Measurements from ENCODE around the gene RENBP. TPM values are rescaled to one million over a fixed set of nuclear protein-coding genes. Genes with fewer than 3 reads are reported as not detected.
A peak's percentile ranks its signal among the peaks of the same experiment; 100 is the strongest.

RENBP gene
- total RNA-seq, 5 donors from 2014 or later (not counting 1 experiment from before 2014, with no cell fraction given), result 10.2 to 23.5 (median 19.5) TPM

DNA sequence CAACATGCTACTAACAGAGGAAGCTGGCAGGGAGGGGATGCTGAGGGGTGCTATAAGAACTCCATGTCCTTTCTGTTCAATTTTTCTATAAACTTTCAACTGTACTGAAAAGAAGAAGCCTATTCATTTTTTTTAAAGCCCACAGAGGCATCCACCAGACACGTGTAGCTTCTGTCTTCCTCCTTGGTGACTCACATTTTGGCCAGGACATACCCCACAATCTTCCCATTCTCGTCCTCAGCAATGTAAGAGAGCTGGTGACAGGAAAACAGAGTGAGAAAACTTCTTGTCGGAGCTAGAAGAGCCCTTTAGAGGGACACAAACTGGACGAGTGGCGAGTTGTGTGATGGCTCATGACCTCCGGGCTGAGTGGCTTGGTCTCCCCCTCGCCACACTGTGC lies 10.7 kb downstream of the RENBP start:
- no peak overlapping the region for H3K27ac ChIP-seq (ENCODE audit: low read length)
- ChIA-PET CTCF (interaction anchor here (1.0 to 1.9 kb wide), 4 partner anchors 10 to 23 kb away, joined by 3 to 4 read pairs (median 4); no protein-coding TSS in a partner anchor), POLR2A (no interaction called here)
- DNase-seq (no peak), ATAC-seq (replicated peaks in 1 of 4) (no peak)
- WGBS (ENCODE audit: insufficient coverage), result no CpG with 5 or more reads among the region's 7 CpGs
- peak overlapping the region in 1 of 2 donors; percentile 49 for H3K4me3 ChIP-seq (ENCODE audit: control insufficient read depth in 1 of 2, extremely low read depth in 1 of 2, low read length in 1 of 2)
- H3K9me3 ChIP-seq, result no peaks in the 10 kb centered on the region
- peaks cover 0 to 17% of the 10 kb centered on the region in 2 donors for H3K36me3 ChIP-seq (ENCODE audit: control insufficient read depth in 2 of 2, extremely low read depth in 1 of 2, insufficient read depth in 1 of 2, low read length in 1 of 2)
- Mint-ChIP-seq H3K36me3 (peaks cover 6% of the 10 kb centered on the region), H3K9me3 (no peaks in the 10 kb centered on the region), H3K4me1 (peaks cover 23 to 28% (median 28%) of the 10 kb centered on the region in 3 donors), H3K27me3 (peaks cover 0 to 10% of the 10 kb centered on the region in 2 donors), H3K27ac (peak overlapping the region; percentile 62 to 86), H3K4me3 (peak overlapping the region; percentile 83 to 85 (median 84))
- H3K27me3 ChIP-seq (replicated peaks in 1 of 2; ENCODE audit: control insufficient read depth in 2 of 2, extremely low read depth in 1 of 2, insufficient read depth in 2 of 2, low read length in 1 of 2), result no peaks in the 10 kb centered on the region
- peaks cover 0 to 33% of the 10 kb centered on the region in 2 experiments for H3K4me1 ChIP-seq (ENCODE audit: control insufficient read depth in 1 of 2, extremely low read depth in 1 of 2, insufficient read depth in 2 of 2, low read length in 2 of 2)

DNA sequence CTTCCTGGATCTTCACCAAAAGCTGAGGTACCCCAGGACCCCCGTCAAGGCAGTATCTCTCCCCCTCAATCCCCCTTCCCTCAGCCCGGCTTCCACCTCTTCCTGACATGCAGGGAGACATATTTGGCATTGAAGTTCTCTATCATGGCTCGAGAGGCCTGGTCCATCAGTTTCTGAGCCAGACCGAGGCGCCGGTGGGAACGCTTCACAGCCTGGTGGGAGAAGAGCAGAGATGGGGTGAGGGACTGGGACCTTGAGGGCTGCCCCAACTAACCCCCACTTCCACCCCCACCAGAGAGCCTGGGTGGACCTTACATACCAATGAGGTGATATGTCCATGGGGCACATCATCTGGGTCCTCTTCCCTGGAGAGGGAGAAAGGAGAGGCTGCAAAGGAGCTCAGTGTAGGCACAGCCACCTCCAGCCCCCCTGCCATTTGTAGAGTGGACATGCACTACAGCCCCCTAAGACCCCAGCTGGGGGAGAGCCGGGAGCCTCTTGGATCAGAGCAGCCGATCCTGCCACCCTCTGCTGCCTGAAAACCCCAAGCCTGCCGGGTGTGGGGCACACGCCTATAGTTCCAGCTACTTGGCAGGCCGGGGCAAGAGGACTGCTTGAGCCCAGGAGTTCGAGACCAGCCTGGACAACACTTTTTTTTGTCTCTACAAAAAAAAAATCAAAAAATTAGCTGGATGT lies 12.1 kb downstream of the RENBP start:
- Mint-ChIP-seq H3K4me1 (peaks cover 29 to 35% (median 31%) of the 10 kb centered on the region in 3 donors), H3K27ac (peak overlapping the region in 1 of 2 donors; percentile 66), H3K4me3 (no peak overlapping the region), H3K9me3 (no peaks in the 10 kb centered on the region), H3K27me3 (peaks cover 0 to 10% of the 10 kb centered on the region in 2 donors), H3K36me3 (peaks cover 6% of the 10 kb centered on the region)
- Histone ChIP-seq H3K36me3 (ENCODE audit: control insufficient read depth in 2 of 2, extremely low read depth in 1 of 2, insufficient read depth in 1 of 2, low read length in 1 of 2) (peaks cover 0 to 17% of the 10 kb centered on the region in 2 donors), H3K4me3 (ENCODE audit: control insufficient read depth in 1 of 2, extremely low read depth in 1 of 2, low read length in 1 of 2) (no peak overlapping the region), H3K27ac (ENCODE audit: low read length) (no peak overlapping the region), H3K9me3 (no peaks in the 10 kb centered on the region), H3K4me1 (ENCODE audit: control insufficient read depth in 1 of 2, extremely low read depth in 1 of 2, insufficient read depth in 2 of 2, low read length in 2 of 2) (peaks cover 2 to 40% of the 10 kb centered on the region in 2 experiments), H3K27me3 (replicated peaks in 1 of 2; ENCODE audit: control insufficient read depth in 2 of 2, extremely low read depth in 1 of 2, insufficient read depth in 2 of 2, low read length in 1 of 2) (no peaks in the 10 kb centered on the region)
- ATAC-seq (replicated peaks in 1 of 4) (no peak), DNase-seq (no peak)
- 100% methylated on average over 2 of the region's 13 CpGs for WGBS (ENCODE audit: insufficient coverage)
- ChIA-PET POLR2A (no interaction called here), CTCF (interaction anchor here (1.1 to 1.6 kb wide), 2 partner anchors 15 kb away, joined by 4 read pairs; no protein-coding TSS in a partner anchor)

DNA sequence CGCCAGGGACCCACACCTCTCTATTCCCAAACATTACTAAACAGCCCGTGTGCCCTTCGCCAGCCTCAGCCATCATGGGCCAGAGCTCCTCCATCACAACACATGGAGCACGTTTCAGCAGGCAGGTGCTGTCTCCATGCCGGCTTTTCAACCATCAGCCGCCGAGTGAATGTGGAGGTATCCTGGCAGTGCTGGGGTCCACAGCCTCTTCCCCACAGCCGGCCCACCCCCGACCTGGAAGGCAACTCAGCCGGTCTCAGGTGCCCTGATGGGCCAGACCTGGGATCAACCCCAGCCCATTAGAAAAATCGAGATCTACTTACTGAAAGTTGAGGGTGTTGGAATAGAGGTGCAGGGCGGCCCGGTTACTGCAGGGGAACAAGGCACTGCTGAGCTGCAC lies 12.7 kb downstream of the RENBP start:
- H3K4me1 Mint-ChIP-seq, result peaks cover 35 to 41% (median 35%) of the 10 kb centered on the region in 3 donors
- no peaks in the 10 kb centered on the region for H3K9me3 ChIP-seq
- H3K4me1 ChIP-seq (ENCODE audit: control insufficient read depth in 1 of 2, extremely low read depth in 1 of 2, insufficient read depth in 2 of 2, low read length in 2 of 2), result peaks cover 3 to 46% of the 10 kb centered on the region in 2 experiments
- peak overlapping the region; percentile 25 to 76 for H3K27ac Mint-ChIP-seq
- H3K4me3 Mint-ChIP-seq, result no peak overlapping the region
- peaks cover 0 to 9% of the 10 kb centered on the region in 2 donors for H3K27me3 Mint-ChIP-seq
- CTCF ChIA-PET, result no interaction called here
- H3K9me3 Mint-ChIP-seq, result no peaks in the 10 kb centered on the region
- POLR2A ChIA-PET, result no interaction called here
- DNase-seq (no peak), ATAC-seq (replicated peaks in 1 of 4) (no peak)
- H3K36me3 Mint-ChIP-seq, result peaks cover 6% of the 10 kb centered on the region
- H3K4me3 ChIP-seq (ENCODE audit: control insufficient read depth in 1 of 2, extremely low read depth in 1 of 2, low read length in 1 of 2), result no peak overlapping the region
- no peak overlapping the region for H3K27ac ChIP-seq (ENCODE audit: low read length)
- peaks cover 0 to 17% of the 10 kb centered on the region in 2 donors for H3K36me3 ChIP-seq (ENCODE audit: control insufficient read depth in 2 of 2, extremely low read depth in 1 of 2, insufficient read depth in 1 of 2, low read length in 1 of 2)
- H3K27me3 ChIP-seq (replicated peaks in 1 of 2; ENCODE audit: control insufficient read depth in 2 of 2, extremely low read depth in 1 of 2, insufficient read depth in 2 of 2, low read length in 1 of 2), result no peaks in the 10 kb centered on the region
- no CpG with 5 or more reads among the region's 13 CpGs for WGBS (ENCODE audit: insufficient coverage)

DNA sequence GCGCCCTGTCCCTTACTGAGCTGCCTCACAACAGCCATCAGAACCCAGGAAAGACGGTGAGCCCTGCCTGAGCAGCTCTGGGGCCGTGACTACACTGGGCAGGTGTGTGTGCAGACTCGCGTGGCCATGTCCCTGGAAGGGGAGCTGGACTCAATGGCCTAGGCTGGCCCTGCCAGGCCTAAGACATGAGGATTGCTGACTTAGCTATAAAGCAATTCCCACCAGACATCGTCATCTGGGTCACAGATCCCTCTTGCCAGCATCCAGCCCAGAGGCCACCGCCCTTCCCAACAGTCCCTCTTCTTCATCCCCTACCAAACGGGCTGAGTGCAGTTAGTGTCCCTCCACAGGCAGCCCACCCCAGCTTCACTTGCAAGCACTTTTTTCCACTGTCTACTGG lies 13.3 kb downstream of the RENBP start:
- CTCF ChIA-PET, result no interaction called here
- Mint-ChIP-seq H3K4me1 (peaks cover 33 to 43% (median 39%) of the 10 kb centered on the region in 3 donors), H3K27me3 (peaks cover 0 to 6% of the 10 kb centered on the region in 2 donors)

DNA sequence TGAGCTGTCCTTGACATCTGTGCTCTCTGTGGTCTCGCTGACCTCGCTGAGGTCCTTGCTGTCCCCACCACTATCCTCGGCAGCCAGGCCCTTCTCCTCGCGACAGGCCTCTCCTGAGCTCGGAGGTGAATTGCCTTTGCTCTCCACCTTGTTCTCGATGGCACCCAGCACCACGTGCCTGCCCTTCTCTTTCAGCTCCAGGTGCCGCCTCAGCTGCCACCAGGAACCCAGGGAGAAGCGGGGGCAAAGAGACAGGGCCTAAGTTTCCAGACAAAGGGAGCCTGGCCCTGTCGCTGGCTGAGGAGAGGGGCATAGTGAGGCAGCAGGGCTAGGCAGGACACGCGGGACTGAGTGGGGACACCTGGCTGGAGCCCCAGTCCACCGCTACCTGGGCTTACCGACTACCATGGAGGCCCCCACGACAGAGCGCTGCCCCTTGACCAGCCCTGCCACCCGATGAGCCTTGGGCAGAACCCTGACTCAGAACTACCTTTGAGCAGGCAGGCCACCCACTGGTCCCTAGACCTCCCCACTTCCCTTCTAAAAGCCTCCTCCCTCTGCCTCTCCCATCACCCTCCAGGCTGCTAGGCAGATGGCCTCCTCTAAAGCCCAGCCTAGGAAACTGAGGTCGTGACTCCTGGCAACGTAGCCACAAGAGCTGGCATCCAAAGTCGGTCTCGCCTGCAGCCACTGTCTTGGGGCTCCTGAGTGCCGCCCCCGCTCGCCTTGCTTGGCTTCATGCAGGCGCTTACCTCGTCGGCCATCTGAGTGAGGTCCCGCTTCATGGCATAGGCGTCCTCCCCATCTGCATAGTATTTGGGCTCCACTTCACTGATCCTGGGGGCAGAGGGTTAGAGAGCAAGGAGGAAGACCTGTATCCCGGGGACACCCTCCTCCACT lies 14.2 kb downstream of the RENBP start:
- H3K27ac Mint-ChIP-seq, result peak overlapping the region; percentile 28 to 55
- ChIA-PET POLR2A (interaction anchor here in 1 of 2 donors (0.6 kb wide), 1 partner anchor 206 kb away, joined by 5 read pairs; the partner anchor contains the start of gene BCAP31), CTCF (no interaction called here)
- Histone ChIP-seq H3K36me3 (ENCODE audit: control insufficient read depth in 2 of 2, extremely low read depth in 1 of 2, insufficient read depth in 1 of 2, low read length in 1 of 2) (peaks cover 0 to 17% of the 10 kb centered on the region in 2 donors), H3K4me1 (ENCODE audit: control insufficient read depth in 1 of 2, extremely low read depth in 1 of 2, insufficient read depth in 2 of 2, low read length in 2 of 2) (peaks cover 3 to 48% of the 10 kb centered on the region in 2 experiments), H3K27me3 (replicated peaks in 1 of 2; ENCODE audit: control insufficient read depth in 2 of 2, extremely low read depth in 1 of 2, insufficient read depth in 2 of 2, low read length in 1 of 2) (no peaks in the 10 kb centered on the region), H3K9me3 (no peaks in the 10 kb centered on the region), H3K27ac (ENCODE audit: low read length) (peak overlapping the region; percentile 41), H3K4me3 (ENCODE audit: control insufficient read depth in 1 of 2, extremely low read depth in 1 of 2, low read length in 1 of 2) (no peak overlapping the region)
- peak overlapping the region in 1 of 3 donors; percentile 10 for H3K4me3 Mint-ChIP-seq
- peaks cover 0 to 3% of the 10 kb centered on the region in 2 donors for H3K27me3 Mint-ChIP-seq
- DNase-seq (no peak), ATAC-seq (replicated peaks in 1 of 4) (no peak)
- no peaks in the 10 kb centered on the region for H3K9me3 Mint-ChIP-seq
- WGBS (ENCODE audit: insufficient coverage), result 87% methylated on average over 12 of the region's 31 CpGs
- peaks cover 33 to 45% (median 39%) of the 10 kb centered on the region in 3 donors for H3K4me1 Mint-ChIP-seq
- peaks cover 6% of the 10 kb centered on the region for H3K36me3 Mint-ChIP-seq

More for the DNA sequence above, 13.3 kb downstream of the RENBP start:
- Mint-ChIP-seq H3K9me3 (no peaks in the 10 kb centered on the region), H3K27ac (peak overlapping the region in 1 of 2 donors; percentile 76), H3K4me3 (peak overlapping the region in 1 of 3 donors; percentile 14), H3K36me3 (peaks cover 6% of the 10 kb centered on the region)
- peaks cover 0 to 17% of the 10 kb centered on the region in 2 donors for H3K36me3 ChIP-seq (ENCODE audit: control insufficient read depth in 2 of 2, extremely low read depth in 1 of 2, insufficient read depth in 1 of 2, low read length in 1 of 2)
- ATAC-seq (replicated peaks in 1 of 4), result no peak
- 94% methylated on average over 3 of the region's 8 CpGs for WGBS (ENCODE audit: insufficient coverage)
- DNase-seq, result no peak
- POLR2A ChIA-PET, result no interaction called here
- H3K4me3 ChIP-seq (ENCODE audit: control insufficient read depth in 1 of 2, extremely low read depth in 1 of 2, low read length in 1 of 2), result no peak overlapping the region
- no peaks in the 10 kb centered on the region for H3K27me3 ChIP-seq (replicated peaks in 1 of 2; ENCODE audit: control insufficient read depth in 2 of 2, extremely low read depth in 1 of 2, insufficient read depth in 2 of 2, low read length in 1 of 2)
- peaks cover 3 to 49% of the 10 kb centered on the region in 2 experiments for H3K4me1 ChIP-seq (ENCODE audit: control insufficient read depth in 1 of 2, extremely low read depth in 1 of 2, insufficient read depth in 2 of 2, low read length in 2 of 2)
- no peak overlapping the region for H3K27ac ChIP-seq (ENCODE audit: low read length)
- no peaks in the 10 kb centered on the region for H3K9me3 ChIP-seq

DNA sequence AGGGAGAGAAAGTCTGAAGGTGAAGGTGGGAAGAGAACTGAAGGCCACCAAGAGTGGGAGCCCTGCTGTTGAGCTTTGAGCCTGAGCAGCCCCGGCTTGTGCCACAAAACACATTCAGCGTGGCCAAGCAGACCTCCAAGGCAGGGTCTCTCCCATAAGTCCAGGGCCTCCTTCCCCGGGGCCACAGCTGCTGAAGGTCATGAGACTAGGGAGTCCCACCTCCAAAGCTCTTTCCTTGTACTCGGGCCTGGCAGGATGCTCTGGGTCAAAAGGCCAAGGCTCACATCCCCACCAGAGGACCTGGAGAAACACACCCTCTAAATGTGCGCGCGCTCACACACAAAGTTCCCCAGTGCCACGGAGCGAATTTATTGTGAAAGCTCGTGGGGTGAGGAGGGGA lies 14.9 kb downstream of the RENBP start:
- WGBS (ENCODE audit: insufficient coverage), result 80% methylated on average over 2 of the region's 10 CpGs
- H3K27me3 ChIP-seq (replicated peaks in 1 of 2; ENCODE audit: control insufficient read depth in 2 of 2, extremely low read depth in 1 of 2, insufficient read depth in 2 of 2, low read length in 1 of 2), result no peaks in the 10 kb centered on the region
- H3K27ac Mint-ChIP-seq, result peak overlapping the region; percentile 81 to 82
- H3K4me1 Mint-ChIP-seq, result peaks cover 36 to 51% (median 45%) of the 10 kb centered on the region in 3 donors
- H3K4me3 ChIP-seq (ENCODE audit: control insufficient read depth in 1 of 2, extremely low read depth in 1 of 2, low read length in 1 of 2), result no peak overlapping the region
- DNase-seq (no peak), ATAC-seq (replicated peaks in 1 of 4) (no peak)
- peaks cover 6% of the 10 kb centered on the region for H3K36me3 Mint-ChIP-seq
- H3K27ac ChIP-seq (ENCODE audit: low read length), result peak overlapping the region; percentile 41
- CTCF ChIA-PET, result interaction anchor here in 1 of 2 donors (0.6 kb wide), 1 partner anchor 83 kb away, joined by 3 read pairs; no protein-coding TSS in a partner anchor
- peaks cover 3 to 52% of the 10 kb centered on the region in 2 experiments for H3K4me1 ChIP-seq (ENCODE audit: control insufficient read depth in 1 of 2, extremely low read depth in 1 of 2, insufficient read depth in 2 of 2, low read length in 2 of 2)
- peaks cover 0 to 3% of the 10 kb centered on the region in 2 donors for H3K27me3 Mint-ChIP-seq
- no peaks in the 10 kb centered on the region for H3K9me3 ChIP-seq
- no peaks in the 10 kb centered on the region for H3K9me3 Mint-ChIP-seq
- POLR2A ChIA-PET, result no interaction called here
- peaks cover 0 to 17% of the 10 kb centered on the region in 2 donors for H3K36me3 ChIP-seq (ENCODE audit: control insufficient read depth in 2 of 2, extremely low read depth in 1 of 2, insufficient read depth in 1 of 2, low read length in 1 of 2)
- H3K4me3 Mint-ChIP-seq, result peak overlapping the region in 2 of 3 donors; percentile 46 to 95

All from T-cell (primary cell).